Stimulated activated CD8-positive, alpha-beta memory T cell treated with anti-CD3 and anti-CD28 coated beads, Interleukin-15, amount 100 ng/mL, for 4 hours (primary cell): ENCODE data around the gene BEGAIN.

Experiments
- DNase-seq, 2 donors: peaks; one replicate each; pipeline ENCODE4 v3.0.0-alpha.2; 2020; ENCODE audit warnings: low read depth in 2 of 2

The BEGAIN gene

GRCh38 chr14:100549834-100550625, 37.2 kb downstream of the BEGAIN start:
- no peak for DNase-seq

GRCh38 chr14:100548939-100549338, 38.3 kb downstream of the BEGAIN start:
- DNase-seq: no peak

GRCh38 chr14:100548295-100548655, 38.9 kb downstream of the BEGAIN start:
- DNase-seq: no peak

GRCh38 chr14:100547633-100548294, 39.5 kb downstream of the BEGAIN start:
- DNase-seq: peak in 1 of 2 donors; percentile 14

DNA sequence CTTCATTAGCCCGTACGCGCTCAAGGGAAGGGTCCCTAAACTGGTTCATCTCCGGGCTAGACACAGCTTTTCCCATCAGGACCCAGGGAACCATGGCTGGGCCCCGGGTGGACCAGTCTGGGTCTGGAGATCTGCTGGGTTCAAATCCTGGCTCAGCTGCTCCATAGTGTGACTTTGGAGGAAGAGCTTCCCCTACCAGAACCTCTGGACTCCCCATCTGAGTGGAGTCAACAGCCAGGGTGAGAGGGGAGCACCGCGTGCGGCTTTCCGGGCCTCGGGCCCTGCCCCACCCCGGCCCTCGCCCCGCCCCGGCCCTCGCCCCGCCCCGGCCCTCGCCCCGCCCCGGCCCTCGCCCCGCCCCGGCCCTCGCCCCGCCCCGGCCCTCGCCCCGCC, 41.2 kb downstream of the BEGAIN start:
- DNase-seq: no peak

DNA sequence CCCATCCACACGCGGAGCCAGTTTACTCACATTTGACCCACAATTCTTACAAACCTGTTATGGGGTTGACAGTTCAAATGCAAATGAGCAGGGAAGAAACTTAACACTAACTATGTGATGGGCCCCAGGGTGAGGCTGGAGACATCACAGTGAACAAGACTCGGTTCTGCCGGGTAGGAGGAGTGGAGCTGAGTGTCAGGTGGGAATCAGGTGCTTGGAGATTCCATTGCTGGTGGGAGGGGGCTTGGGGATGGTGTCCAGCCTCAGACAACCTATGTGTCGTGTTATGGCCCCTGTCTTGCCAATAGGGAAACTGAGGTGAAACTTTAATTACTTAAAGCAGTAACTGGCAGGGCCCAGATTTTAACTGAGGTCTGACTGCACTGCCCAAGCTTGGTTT, 41.9 kb downstream of the BEGAIN start:
- no peak for DNase-seq

DNA sequence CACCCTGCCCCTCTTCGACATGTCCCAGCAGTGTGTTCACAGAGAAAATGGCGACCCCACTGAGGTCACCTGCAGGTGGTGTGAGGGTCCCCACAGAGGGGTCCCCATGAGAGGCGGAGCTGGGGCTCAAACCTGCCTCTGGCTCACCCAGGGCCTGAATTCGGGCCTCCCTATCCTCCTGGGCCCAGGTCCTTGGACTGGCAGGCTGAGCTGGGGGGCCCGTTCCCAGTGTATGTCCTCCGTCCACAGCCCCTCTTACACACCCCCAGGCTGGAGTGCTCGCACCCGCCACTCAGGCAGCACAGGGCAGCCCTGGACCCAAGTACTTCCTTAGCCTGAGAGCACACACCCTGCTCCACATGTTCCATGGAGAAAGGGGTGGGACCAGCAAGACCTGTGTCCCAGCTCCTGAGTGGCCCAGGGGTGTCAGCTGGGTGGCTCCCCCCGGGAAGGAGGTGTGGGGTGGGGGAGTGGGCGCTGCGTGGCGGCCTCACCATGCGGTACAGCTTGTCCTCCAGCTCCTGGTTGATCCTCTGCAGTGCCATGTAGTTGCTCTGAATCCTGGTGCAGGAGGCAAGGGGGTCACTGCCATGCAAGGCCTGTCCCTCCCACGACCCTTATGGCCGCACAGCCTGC, 42.6 kb downstream of the BEGAIN start:
- DNase-seq: no peak

- DNase-seq: no peak
Measured at GRCh38 chr14:100543471-100544455, 43.5 kb downstream of the BEGAIN start.

- DNase-seq: no peak
Measured at GRCh38 chr14:100542619-100543205, 44.5 kb downstream of the BEGAIN start.

DNA sequence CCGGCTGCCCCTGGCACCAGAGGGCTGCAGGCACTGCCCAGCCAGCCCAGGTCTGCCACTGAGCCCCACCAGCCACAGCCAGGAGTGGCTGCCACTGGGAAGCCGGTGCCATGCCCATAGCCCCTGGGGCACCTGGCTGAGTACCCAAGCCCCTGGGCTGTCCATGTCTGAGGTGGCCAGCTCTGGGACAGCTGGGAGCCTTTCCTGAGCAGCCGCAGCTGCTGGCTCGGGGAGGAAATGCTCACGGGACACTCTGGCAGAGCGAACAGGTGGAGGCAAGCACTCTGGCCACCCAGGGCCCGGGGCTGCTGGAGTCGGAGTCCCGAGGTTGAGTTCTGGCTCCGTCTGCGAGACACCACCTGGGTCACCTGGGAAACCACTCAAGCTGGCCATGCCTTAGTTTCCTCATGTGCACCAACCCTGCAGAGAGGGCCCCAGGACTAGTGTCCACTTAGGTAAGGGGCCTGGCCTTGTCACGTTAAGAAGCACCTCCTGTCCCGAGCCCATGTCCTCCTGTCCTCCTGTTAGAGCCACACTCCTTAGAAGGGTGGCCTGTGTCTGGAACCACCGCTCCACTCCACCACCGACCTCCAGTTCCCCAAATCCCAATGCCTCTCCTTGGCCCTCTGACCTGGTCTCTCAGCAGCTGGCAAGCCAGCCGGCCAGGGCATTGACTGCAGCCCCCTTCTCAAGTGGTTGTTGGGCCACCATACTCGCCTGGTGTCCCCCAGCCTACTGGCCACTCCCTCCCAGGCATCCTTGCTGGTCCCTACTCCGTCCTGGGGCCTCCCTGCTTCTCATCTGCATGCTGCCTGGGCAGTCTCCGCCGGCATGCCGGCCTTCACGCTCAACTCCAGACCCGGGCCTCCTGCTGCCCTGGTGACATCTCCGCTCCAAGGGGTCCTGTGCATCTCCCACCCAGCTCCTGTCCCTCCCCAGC, 45.3 kb downstream of the BEGAIN start:
- no peak for DNase-seq

GRCh38 chr14:100540926-100541620, 46.1 kb downstream of the BEGAIN start:
- no peak for DNase-seq

GRCh38 chr14:100540141-100540925, 46.9 kb downstream of the BEGAIN start:
- no peak for DNase-seq

- DNase-seq: no peak
Measured at GRCh38 chr14:100539766-100540140, 47.5 kb downstream of the BEGAIN start.

DNA sequence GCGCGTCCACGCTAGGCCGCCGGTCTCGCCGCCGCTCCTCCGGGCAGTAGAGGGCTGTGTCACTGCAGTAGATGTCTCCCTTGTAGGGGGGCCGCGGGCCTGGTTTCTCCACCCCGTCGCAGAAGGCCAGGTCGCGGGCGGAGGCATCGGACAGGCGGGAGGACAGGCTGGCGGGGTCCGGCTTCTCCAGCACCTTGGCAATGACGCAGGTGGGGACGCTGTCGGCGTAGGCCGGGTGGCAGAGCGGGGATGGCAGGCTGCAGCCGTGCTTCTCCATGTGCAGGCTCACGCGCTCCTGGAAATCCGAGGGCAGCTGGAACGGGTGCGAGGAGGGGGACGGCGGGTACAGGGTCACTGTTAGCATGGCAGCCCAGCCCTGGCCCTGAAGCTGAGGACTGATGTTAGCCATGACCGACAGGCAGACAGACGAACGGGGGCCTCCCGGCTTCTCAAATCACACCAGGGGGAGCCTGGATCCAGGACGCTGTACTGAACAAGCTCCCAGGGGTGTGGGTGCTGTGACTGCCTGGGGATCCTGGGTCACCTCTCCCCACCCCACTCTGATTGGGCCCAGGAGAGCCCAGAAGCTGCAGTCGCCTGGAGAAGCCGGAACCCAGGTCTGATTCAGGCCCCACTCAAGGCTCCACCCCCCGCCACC, 48.1 kb downstream of the BEGAIN start:
- no peak for DNase-seq

- no peak for DNase-seq
Measured at GRCh38 chr14:100538351-100539002, 48.7 kb downstream of the BEGAIN start.

DNA sequence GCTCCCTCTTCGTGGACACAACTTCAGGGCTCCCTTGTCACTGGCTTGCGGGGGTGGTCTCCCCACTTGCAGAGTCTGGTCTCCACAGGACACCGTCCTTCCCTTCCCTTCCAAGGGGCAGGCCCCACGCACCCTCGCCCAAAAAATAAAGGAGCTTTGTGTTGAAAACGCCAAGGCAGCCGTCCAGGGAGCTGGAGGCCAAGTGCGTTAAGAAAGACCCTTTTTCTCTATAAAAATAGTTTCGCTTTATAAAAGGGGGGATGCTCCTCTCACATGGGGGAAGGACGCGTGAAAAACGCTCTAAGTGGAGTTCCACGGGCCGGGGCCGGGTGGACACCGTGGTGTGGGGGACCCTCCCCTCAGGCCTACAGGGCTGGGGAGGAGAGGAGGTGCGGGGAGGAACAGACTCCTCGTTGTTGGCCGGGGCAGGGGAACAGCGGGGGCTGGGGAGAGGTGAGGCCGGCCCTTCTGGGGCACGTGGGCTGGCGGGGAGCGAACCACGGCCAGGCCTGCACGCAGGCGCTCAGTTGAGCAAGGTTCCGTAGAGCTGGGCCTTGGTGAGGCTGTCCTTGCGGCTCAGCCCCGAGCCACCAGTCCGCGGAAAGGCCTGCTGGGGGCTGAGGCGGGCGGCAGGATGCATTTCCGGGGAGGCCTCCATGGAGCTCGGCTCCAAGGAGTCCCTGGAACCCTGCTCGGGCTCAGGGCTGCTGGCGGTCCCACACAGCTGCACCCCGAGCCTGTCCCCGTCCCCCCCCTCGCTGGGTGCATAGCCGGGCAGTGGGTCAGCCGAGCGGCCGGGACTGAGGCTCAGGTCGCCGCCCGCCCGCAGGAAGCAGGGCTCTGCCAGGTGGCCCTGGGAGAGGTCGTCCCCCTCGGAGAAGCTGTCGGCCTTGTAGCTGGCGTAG, 49.5 kb downstream of the BEGAIN start:
- no peak for DNase-seq
